Right atrium auricular region (tissue), 2 donors: Measurements from ENCODE around the gene IGFL1. TPM values are rescaled to one million over a fixed set of nuclear protein-coding genes. Genes with fewer than 3 reads are reported as not detected.
"Not testable (repeated sequence)": the region's sequence is repeated elsewhere in the genome, so short reads cannot be mapped to it uniquely, and the experiment has no call there.

ENCODE experiments used
- DNase-seq: peaks from one replicate; pipeline ENCODE4 v3.0.0-alpha.2; 2019; ENCODE audit warnings: low spot score
- H3K27ac ChIP-seq, 2 donors: fragments of 200-600 bp; sonication (generic); 1 replicate in 1 of 2; 2 replicates in 1 of 2; pipeline ENCODE4 v1.5.1; 2016 to 2019
- H3K27me3 ChIP-seq, 2 donors: fragments of 200-600 bp; sonication (generic); one replicate each; pipeline versions ENCODE4 v1.5.1 to v1.6.0; 2017 to 2019
- H3K36me3 ChIP-seq: fragments of 200-600 bp; sonication (generic); one replicate; pipeline ENCODE4 v1.5.1; 2016
- H3K4me1 ChIP-seq, 2 donors: fragments of 200-600 bp; sonication (generic); one replicate each; pipeline versions ENCODE4 v1.5.1 to v1.6.0; 2017 to 2019
- H3K4me3 ChIP-seq, 2 donors: fragments of 200-600 bp; sonication (generic); 1 replicate in 1 of 2; 2 replicates in 1 of 2; pipeline ENCODE4 v1.5.1; 2017 to 2019; ENCODE audit warnings: mild to moderate bottlenecking in 1 of 2, moderate library complexity in 1 of 2
- H3K9me3 ChIP-seq, 2 donors: fragments of 200-600 bp; sonication (generic); one replicate each; pipeline ENCODE4 v1.5.1; 2019
- CTCF ChIP-seq, 2 donors: fragments of 200-600 bp; sonication (generic); IDR thresholded peaks; one replicate each; pipeline ENCODE4 v1.5.1; 2019; ENCODE audit warnings: antibody characterized with exemption in 2 of 2
- total RNA-seq, 2 donors: library from RNA; depleted of rRNA; stranded (reverse); fragments of >200 nt; gene quantifications; one replicate each; pipeline ENCODE4 v1.1.0, GENCODE V29; 2016

IGFL1 gene
- total RNA-seq, 2 donors from 2014 or later: not detected

GRCh38 chr19:46206176-46206575 is 23.4 kb upstream of the IGFL1 start:
- H3K4me3 ChIP-seq: no peak overlapping the region
- no peak for TF ChIP-seq CTCF (IDR thresholded peaks at IDR 0.05)
- no peaks in the 10 kb centered on the region for H3K36me3 ChIP-seq
- no peak overlapping the region for H3K27ac ChIP-seq
- H3K27me3 ChIP-seq: no peaks in the 10 kb centered on the region
- H3K9me3 ChIP-seq: no peaks in the 10 kb centered on the region
- DNase-seq: no peak
- H3K4me1 ChIP-seq: peaks cover 0 to 23% of the 10 kb centered on the region in 2 donors

GRCh38 chr19:46206682-46207081 is 22.9 kb upstream of the IGFL1 start:
- H3K9me3 ChIP-seq: no peaks in the 10 kb centered on the region
- H3K4me3 ChIP-seq: no peak overlapping the region
- no peak for TF ChIP-seq CTCF (IDR thresholded peaks at IDR 0.05)
- H3K4me1 ChIP-seq: peaks cover 0 to 29% of the 10 kb centered on the region in 2 donors
- no peaks in the 10 kb centered on the region for H3K36me3 ChIP-seq
- H3K27ac ChIP-seq: no peak overlapping the region
- DNase-seq: no peak
- H3K27me3 ChIP-seq: no peaks in the 10 kb centered on the region

- not testable (repeated sequence) for H3K27me3 ChIP-seq, H3K9me3 ChIP-seq, H3K4me3 ChIP-seq, H3K27ac ChIP-seq, DNase-seq, H3K36me3 ChIP-seq
- H3K4me1 ChIP-seq: peaks cover 0 to 34% of the 10 kb centered on the region in 2 donors
Observed at GRCh38 chr19:46207858-46208257, 21.7 kb upstream of the IGFL1 start.

- no peak overlapping the region for H3K27ac ChIP-seq
- TF ChIP-seq CTCF (IDR thresholded peaks at IDR 0.05): no peak
- H3K27me3 ChIP-seq: no peaks in the 10 kb centered on the region
- DNase-seq: no peak
- H3K4me3 ChIP-seq: no peak overlapping the region
- peaks cover 0 to 34% of the 10 kb centered on the region in 2 donors for H3K4me1 ChIP-seq
- H3K36me3 ChIP-seq: no peaks in the 10 kb centered on the region
- no peaks in the 10 kb centered on the region for H3K9me3 ChIP-seq
Observed at GRCh38 chr19:46209051-46209450, 20.5 kb upstream of the IGFL1 start.

GRCh38 chr19:46209472-46209871 is 20.1 kb upstream of the IGFL1 start:
- no peaks in the 10 kb centered on the region for H3K27me3 ChIP-seq
- H3K36me3 ChIP-seq: no peaks in the 10 kb centered on the region
- no peak for DNase-seq
- H3K4me3 ChIP-seq: no peak overlapping the region
- H3K9me3 ChIP-seq: no peaks in the 10 kb centered on the region
- H3K4me1 ChIP-seq: peaks cover 0 to 34% of the 10 kb centered on the region in 2 donors
- TF ChIP-seq CTCF (IDR thresholded peaks at IDR 0.05): no peak
- H3K27ac ChIP-seq: no peak overlapping the region

GRCh38 chr19:46210669-46211068 is 18.9 kb upstream of the IGFL1 start:
- no peak for TF ChIP-seq CTCF (IDR thresholded peaks at IDR 0.05)
- no peak for DNase-seq
- no peak overlapping the region for H3K4me3 ChIP-seq
- H3K4me1 ChIP-seq: peaks cover 0 to 34% of the 10 kb centered on the region in 2 donors
- H3K9me3 ChIP-seq: no peaks in the 10 kb centered on the region
- H3K27ac ChIP-seq: peak overlapping the region in 1 of 2 donors; percentile 67
- no peaks in the 10 kb centered on the region for H3K27me3 ChIP-seq
- no peaks in the 10 kb centered on the region for H3K36me3 ChIP-seq
